Thyroid gland (tissue), 4 donors: ENCODE data around the gene WDR27. TPM values are rescaled to one million over a fixed set of nuclear protein-coding genes. Genes with fewer than 3 reads are reported as not detected.

Source experiments
- DNase-seq, 2 donors: peaks; one replicate each; pipeline ENCODE4 v3.0.0-alpha.2; 2019
- H3K27ac ChIP-seq, 3 donors: fragments of 200-600 bp; sonication (generic); 1 replicate in 2 of 3; 2 replicates in 1 of 3; pipeline ENCODE4 v1.5.1; 2016 to 2019; ENCODE audit warnings: mild to moderate bottlenecking in 1 of 3, moderate library complexity in 1 of 3
- H3K27me3 ChIP-seq: fragments of 200-600 bp; sonication (generic); one replicate; pipeline ENCODE4 v1.5.1; 2019
- H3K36me3 ChIP-seq, 2 donors: fragments of 200-600 bp; sonication (generic); one replicate each; pipeline ENCODE4 v1.5.1; 2016 to 2019
- H3K4me1 ChIP-seq, 2 donors: fragments of 200-600 bp; sonication (generic); one replicate each; pipeline ENCODE4 v1.5.1; 2017 to 2019
- H3K4me3 ChIP-seq, 3 donors: fragments of 200-600 bp; sonication (generic); replicated peaks in 1 of 3; 1 replicate in 2 of 3; 2 replicates in 1 of 3; pipeline ENCODE4 v1.5.1; 2016; ENCODE audit warnings: mild to moderate bottlenecking in 1 of 3
- H3K9me3 ChIP-seq: fragments of 200-600 bp; sonication (generic); one replicate; pipeline ENCODE4 v1.5.1; 2017
- POLR2A ChIP-seq, 2 donors: fragments of 450-650 bp; IDR thresholded peaks; one replicate each; pipeline ENCODE4 v1.6.1; 2017; ENCODE audit warnings: antibody characterized with exemption in 2 of 2, mild to moderate bottlenecking in 2 of 2, moderate library complexity in 1 of 2
- WGBS, 2 donors: methylation state at CpG; one replicate each; pipeline ENCODE4 v1.1.5; 2017; 5-methylcytosine and 5-hydroxymethylcytosine counted together
- intact Hi-C: fragments of 100-400 bp; cut with DNase I; formaldehyde crosslinking; loops from one replicate; pipeline ENCODE4 v1.15.1; 2023
- total RNA-seq, 4 donors: library from RNA; depleted of rRNA; stranded (reverse); fragments of >200 nt; gene quantifications; one replicate each; pipeline ENCODE4 v1.2.3, GENCODE V29; 2016
- TF ChIP-seq, protein P1 (sequence below), 6 experiments: fragments of 200-600 bp in 3 of 6; fragments of 450-650 bp in 3 of 6; sonication (generic) in 3 of 6; IDR thresholded peaks; one replicate each; pipeline ENCODE4 v1.5.1; 2016 to 2019; ENCODE audit warnings: antibody characterized with exemption in 6 of 6, mild to moderate bottlenecking in 2 of 6, inconsistent platforms in 1 of 6, moderate library complexity in 1 of 6

Gene WDR27
- total RNA-seq, 4 donors from 2014 or later = 48.9 to 74.6 (median 51.8) TPM

GRCh38 chr6:169416249-169416648 is 285.6 kb downstream of the WDR27 start:
- Histone ChIP-seq H3K4me3 (no peak overlapping the region), H3K4me1 (no peaks in the 10 kb centered on the region), H3K27ac (no peak overlapping the region), H3K36me3 (no peaks in the 10 kb centered on the region), H3K27me3 (no peaks in the 10 kb centered on the region), H3K9me3 (no peaks in the 10 kb centered on the region)
- DNase-seq = no peak
- 78 to 81% methylated on average over 3 of the region's 3 CpGs for WGBS, 2 donors
- intact Hi-C loops = no loop called here
- TF ChIP-seq, protein P1, sequence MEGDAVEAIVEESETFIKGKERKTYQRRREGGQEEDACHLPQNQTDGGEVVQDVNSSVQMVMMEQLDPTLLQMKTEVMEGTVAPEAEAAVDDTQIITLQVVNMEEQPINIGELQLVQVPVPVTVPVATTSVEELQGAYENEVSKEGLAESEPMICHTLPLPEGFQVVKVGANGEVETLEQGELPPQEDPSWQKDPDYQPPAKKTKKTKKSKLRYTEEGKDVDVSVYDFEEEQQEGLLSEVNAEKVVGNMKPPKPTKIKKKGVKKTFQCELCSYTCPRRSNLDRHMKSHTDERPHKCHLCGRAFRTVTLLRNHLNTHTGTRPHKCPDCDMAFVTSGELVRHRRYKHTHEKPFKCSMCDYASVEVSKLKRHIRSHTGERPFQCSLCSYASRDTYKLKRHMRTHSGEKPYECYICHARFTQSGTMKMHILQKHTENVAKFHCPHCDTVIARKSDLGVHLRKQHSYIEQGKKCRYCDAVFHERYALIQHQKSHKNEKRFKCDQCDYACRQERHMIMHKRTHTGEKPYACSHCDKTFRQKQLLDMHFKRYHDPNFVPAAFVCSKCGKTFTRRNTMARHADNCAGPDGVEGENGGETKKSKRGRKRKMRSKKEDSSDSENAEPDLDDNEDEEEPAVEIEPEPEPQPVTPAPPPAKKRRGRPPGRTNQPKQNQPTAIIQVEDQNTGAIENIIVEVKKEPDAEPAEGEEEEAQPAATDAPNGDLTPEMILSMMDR (IDR thresholded peaks at IDR 0.05) = no peak
- no peak for TF ChIP-seq POLR2A (IDR thresholded peaks at IDR 0.05)

DNA sequence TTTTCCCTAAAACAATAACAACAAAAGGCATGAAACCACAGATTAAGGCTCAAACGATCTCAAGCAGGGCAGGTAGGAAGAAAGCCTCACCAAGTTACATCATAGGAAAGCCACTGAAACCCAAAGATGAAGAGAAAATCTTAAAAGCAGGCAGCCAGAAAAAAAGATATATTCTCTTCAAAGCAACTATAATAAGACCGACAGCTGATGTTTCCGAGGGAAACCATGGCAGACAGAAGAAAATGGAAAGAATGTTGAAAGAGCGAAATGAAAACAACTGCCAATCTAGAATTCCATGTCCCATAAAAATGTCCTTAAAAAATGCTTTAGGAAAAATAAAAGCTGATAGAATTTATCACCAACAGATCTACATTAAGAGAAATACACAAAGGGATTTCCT is 286.6 kb downstream of the WDR27 start:
- Histone ChIP-seq H3K27me3 (no peaks in the 10 kb centered on the region), H3K36me3 (no peaks in the 10 kb centered on the region), H3K27ac (no peak overlapping the region), H3K9me3 (no peaks in the 10 kb centered on the region), H3K4me1 (no peaks in the 10 kb centered on the region), H3K4me3 (no peak overlapping the region)
- intact Hi-C loops = no loop called here
- 95 to 96% methylated on average over 4 of the region's 4 CpGs for WGBS, 2 donors
- no peak for DNase-seq
- no peak for TF ChIP-seq POLR2A (IDR thresholded peaks at IDR 0.05)
- TF ChIP-seq, protein P1 (IDR thresholded peaks at IDR 0.05) = no peak

DNA sequence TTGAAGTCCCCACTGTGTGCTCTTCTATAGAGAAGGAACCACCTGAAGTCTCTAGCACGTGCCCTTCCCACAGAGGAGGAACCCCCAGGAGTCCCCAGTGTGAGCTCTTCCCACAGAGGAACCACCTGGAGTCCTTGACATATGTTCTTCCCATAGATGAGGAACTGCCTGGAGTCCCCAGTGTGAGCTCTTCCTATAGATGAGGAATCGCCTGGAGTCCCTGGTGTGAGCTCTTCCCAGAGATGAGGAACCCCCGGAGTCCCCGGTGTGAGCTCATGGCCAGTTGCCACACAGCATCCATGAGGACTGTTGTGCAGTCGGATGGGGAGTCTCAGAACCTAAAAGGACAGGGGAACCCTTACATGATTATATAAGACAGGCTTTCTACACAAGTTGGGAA is 290.1 kb downstream of the WDR27 start:
- Histone ChIP-seq H3K36me3 (no peaks in the 10 kb centered on the region), H3K4me3 (no peak overlapping the region), H3K9me3 (no peaks in the 10 kb centered on the region), H3K27me3 (no peaks in the 10 kb centered on the region), H3K4me1 (no peaks in the 10 kb centered on the region), H3K27ac (no peak overlapping the region)
- DNase-seq = no peak
- 90% methylated on average over 5 of the region's 5 CpGs for WGBS, 2 donors
- intact Hi-C loops = no loop called here
- no peak for TF ChIP-seq POLR2A (IDR thresholded peaks at IDR 0.05)
- TF ChIP-seq, protein P1 (IDR thresholded peaks at IDR 0.05) = no peak

GRCh38 chr6:169411296-169411695 is 290.5 kb downstream of the WDR27 start:
- Histone ChIP-seq H3K27me3 (no peaks in the 10 kb centered on the region), H3K27ac (no peak overlapping the region), H3K9me3 (no peaks in the 10 kb centered on the region), H3K4me3 (no peak overlapping the region), H3K36me3 (no peaks in the 10 kb centered on the region), H3K4me1 (no peaks in the 10 kb centered on the region)
- no peak for TF ChIP-seq POLR2A (IDR thresholded peaks at IDR 0.05)
- TF ChIP-seq, protein P1 (IDR thresholded peaks at IDR 0.05) = no peak
- no peak for DNase-seq
- intact Hi-C loops = no loop called here
- 85 to 95% methylated on average over 8 of the region's 9 CpGs for WGBS, 2 donors

- no peaks in the 10 kb centered on the region for H3K4me1 ChIP-seq
- no peaks in the 10 kb centered on the region for H3K36me3 ChIP-seq
- no peaks in the 10 kb centered on the region for H3K27me3 ChIP-seq
- 80 to 81% methylated on average over 4 of the region's 4 CpGs for WGBS, 2 donors
- no peak overlapping the region for H3K27ac ChIP-seq
- no peaks in the 10 kb centered on the region for H3K9me3 ChIP-seq
- no peak for DNase-seq
- H3K4me3 ChIP-seq = no peak overlapping the region
- intact Hi-C loops = no loop called here
- no peak for TF ChIP-seq POLR2A (IDR thresholded peaks at IDR 0.05)
- TF ChIP-seq, protein P1 (IDR thresholded peaks at IDR 0.05) = no peak
Observed at GRCh38 chr6:169409742-169410312, 292.0 kb downstream of the WDR27 start.
